Ishikawa (cell line): ENCODE results near the gene NFKBIA.

Source experiments
- CEBPB ChIP-seq: IDR thresholded peaks from 2 replicates; pipeline ENCODE4 v1.6.1; 2012
- CREB1 ChIP-seq: IDR thresholded peaks from 2 replicates; pipeline ENCODE4 v1.6.1; 2012; ENCODE audit warnings: low read depth
- EGR1 ChIP-seq: IDR thresholded peaks from 2 replicates; pipeline ENCODE4 v1.6.1; 2012
- EP300 ChIP-seq: IDR thresholded peaks from 2 replicates; pipeline ENCODE4 v1.6.1; 2012; ENCODE audit warnings: borderline replicate concordance
- FOXM1 ChIP-seq: IDR thresholded peaks from 2 replicates; pipeline ENCODE4 v1.6.1; 2012; ENCODE audit warnings: low read depth, borderline replicate concordance
- NFIC ChIP-seq: IDR thresholded peaks from 2 replicates; pipeline ENCODE4 v1.6.1; 2012
- RAD21 ChIP-seq: IDR thresholded peaks from 2 replicates; pipeline ENCODE4 v1.6.1; 2012; ENCODE audit warnings: low read depth
- TAF1 ChIP-seq: IDR thresholded peaks from 2 replicates; pipeline ENCODE4 v1.6.1; 2012; ENCODE audit warnings: low read depth, mild to moderate bottlenecking
- TCF12 ChIP-seq: IDR thresholded peaks from 2 replicates; pipeline ENCODE4 v1.6.1; 2012; ENCODE audit warnings: low read depth
- TEAD4 ChIP-seq: IDR thresholded peaks from 2 replicates; pipeline ENCODE4 v1.6.1; 2012
- YY1 ChIP-seq: IDR thresholded peaks from 2 replicates; pipeline ENCODE4 v1.6.1; 2012; ENCODE audit warnings: low read depth
- ZBTB7A ChIP-seq: IDR thresholded peaks from 2 replicates; pipeline ENCODE4 v1.6.1; 2012; ENCODE audit warnings: low read depth
- TF ChIP-seq, protein P1 (sequence below): IDR thresholded peaks from 2 replicates; pipeline ENCODE4 v1.6.1; 2012
- TF ChIP-seq, protein P2 (sequence below): IDR thresholded peaks from 2 replicates; pipeline ENCODE4 v1.6.1; 2012; ENCODE audit warnings: low read depth, mild to moderate bottlenecking
- TF ChIP-seq, protein P3 (sequence below): IDR thresholded peaks from 2 replicates; pipeline ENCODE4 v1.6.1; 2012

NFKBIA gene

DNA sequence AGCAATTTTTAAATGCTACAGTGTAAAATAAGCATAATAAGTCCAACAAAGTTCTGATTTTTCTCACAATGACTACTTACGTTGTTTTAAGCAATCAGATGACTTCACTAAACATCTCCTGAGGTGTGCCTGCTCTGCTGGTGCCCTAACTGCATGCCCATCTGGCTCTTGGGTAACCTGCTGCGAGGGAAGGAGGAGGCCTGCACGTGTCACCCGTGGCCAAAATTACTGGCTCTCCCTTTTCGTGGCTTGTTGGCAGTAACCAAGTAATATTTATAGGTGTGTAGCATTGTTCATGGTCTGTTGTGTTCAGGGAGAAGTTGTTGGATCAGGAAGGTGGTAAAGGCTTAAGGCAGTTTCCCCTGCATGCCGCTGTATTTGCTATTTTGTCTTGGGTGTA lies 6.3 kb upstream of the NFKBIA start:
- TF ChIP-seq, protein P1, sequence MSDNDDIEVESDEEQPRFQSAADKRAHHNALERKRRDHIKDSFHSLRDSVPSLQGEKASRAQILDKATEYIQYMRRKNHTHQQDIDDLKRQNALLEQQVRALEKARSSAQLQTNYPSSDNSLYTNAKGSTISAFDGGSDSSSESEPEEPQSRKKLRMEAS: no peak
- TF ChIP-seq CEBPB: no peak

DNA sequence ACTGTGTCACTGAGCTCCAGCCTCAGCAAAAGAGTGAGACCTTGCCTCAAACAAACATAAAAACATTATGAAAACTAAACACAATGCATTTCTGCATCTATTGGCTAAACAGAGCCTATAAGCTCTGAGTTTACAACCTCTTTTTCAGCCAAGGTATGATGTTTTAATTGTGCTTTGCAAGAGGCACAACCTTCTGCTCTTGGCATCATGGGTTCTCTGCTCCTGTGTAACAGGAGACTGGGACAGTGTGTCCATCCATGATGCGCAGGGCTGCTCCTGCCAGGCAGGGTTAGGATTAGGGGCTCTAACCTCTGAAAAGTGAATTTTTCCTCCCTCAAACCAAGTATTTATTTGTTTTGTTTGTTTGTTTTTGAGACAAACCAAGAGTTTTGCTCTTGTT lies 5.0 kb upstream of the NFKBIA start:
- no peak for TF ChIP-seq EGR1
- no peak for TF ChIP-seq CEBPB
- no peak for TF ChIP-seq EP300
- TF ChIP-seq TEAD4: no peak
- TF ChIP-seq YY1: no peak

DNA sequence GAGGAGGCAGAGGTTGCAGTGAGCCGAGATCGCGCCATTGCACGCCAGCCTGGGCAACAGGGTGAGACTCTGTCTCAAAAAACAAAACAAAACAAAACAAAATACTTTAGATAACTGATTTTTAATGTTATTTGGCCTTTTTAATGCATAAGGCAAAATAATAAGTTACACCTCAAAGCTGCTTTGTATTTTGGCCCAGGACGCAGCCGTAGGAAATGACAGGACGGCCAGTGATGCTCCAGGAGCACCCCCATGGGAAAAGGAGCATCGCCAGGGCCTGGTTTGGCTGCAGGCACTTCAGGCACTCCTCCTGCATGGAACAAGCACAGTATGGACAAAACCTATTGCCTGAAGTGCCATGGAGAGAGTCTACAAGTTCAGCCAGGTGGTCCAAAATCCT lies 3.5 kb upstream of the NFKBIA start:
- TF ChIP-seq YY1 (no peak), CREB1 (no peak), TCF12 (no peak), TAF1 (no peak), NFIC (no peak), EGR1 (no peak), RAD21 (no peak), CEBPB (no peak), FOXM1 (no peak), ZBTB7A (no peak)
- TF ChIP-seq, protein P2, sequence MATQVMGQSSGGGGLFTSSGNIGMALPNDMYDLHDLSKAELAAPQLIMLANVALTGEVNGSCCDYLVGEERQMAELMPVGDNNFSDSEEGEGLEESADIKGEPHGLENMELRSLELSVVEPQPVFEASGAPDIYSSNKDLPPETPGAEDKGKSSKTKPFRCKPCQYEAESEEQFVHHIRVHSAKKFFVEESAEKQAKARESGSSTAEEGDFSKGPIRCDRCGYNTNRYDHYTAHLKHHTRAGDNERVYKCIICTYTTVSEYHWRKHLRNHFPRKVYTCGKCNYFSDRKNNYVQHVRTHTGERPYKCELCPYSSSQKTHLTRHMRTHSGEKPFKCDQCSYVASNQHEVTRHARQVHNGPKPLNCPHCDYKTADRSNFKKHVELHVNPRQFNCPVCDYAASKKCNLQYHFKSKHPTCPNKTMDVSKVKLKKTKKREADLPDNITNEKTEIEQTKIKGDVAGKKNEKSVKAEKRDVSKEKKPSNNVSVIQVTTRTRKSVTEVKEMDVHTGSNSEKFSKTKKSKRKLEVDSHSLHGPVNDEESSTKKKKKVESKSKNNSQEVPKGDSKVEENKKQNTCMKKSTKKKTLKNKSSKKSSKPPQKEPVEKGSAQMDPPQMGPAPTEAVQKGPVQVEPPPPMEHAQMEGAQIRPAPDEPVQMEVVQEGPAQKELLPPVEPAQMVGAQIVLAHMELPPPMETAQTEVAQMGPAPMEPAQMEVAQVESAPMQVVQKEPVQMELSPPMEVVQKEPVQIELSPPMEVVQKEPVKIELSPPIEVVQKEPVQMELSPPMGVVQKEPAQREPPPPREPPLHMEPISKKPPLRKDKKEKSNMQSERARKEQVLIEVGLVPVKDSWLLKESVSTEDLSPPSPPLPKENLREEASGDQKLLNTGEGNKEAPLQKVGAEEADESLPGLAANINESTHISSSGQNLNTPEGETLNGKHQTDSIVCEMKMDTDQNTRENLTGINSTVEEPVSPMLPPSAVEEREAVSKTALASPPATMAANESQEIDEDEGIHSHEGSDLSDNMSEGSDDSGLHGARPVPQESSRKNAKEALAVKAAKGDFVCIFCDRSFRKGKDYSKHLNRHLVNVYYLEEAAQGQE: no peak
- TF ChIP-seq, protein P1: no peak

DNA sequence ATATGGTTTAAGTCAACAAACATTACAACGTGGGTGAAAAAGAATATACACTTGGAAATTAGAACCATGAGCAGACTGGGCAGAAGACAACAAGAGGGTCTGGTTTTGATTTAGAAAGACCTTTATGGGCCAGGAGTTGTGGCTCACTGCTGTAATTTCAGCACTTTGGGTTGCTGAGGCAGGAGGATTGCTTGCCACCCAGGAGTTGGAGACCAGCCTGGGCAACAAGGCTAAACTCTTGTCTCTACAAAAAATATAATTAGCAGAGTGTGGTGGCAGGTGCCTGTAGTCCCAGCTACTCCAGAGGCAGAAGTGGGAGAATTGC lies 2.7 kb upstream of the NFKBIA start:
- no peak for TF ChIP-seq RAD21
- TF ChIP-seq EGR1: no peak
- TF ChIP-seq, protein P2: no peak
- no peak for TF ChIP-seq CEBPB
- TF ChIP-seq TCF12: no peak
- no peak for TF ChIP-seq TEAD4
- no peak for TF ChIP-seq EP300

DNA sequence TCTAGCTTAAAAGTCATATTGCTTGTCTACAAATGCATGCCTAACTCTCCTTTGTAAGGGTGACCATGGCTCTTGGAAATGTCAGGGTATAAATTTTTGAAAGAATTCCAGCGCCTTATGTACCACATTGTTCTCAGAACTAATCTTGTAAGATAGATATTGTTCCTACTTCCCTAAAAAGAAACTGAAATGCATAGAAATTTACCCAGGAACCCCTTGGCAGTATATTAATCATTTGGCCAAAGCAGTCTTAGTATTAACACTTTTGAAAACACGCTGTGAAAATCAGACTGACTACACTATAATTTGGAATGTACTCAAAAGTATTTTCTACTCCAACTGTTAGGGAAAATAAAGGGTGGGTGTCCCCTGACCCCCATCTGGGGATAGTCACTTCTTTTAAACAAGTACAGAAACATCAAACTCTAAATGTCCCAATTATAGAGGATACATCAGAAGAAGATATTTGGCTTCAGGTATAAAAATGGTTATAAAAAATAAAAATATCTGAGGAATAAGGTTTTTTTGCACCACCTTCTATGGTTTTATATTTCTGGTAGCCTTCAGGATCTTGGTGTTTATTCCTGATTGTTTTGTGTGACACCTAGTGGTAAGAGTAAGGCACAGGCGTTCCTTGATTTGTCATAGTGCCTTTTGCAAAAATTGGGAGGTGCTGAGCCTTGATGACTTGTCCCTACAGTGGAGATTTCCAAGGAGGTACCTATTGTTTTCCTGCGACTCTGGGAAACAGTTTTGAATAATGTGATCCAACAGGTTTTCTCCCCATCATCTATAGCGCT lies 2.2 kb upstream of the NFKBIA start:
- TF ChIP-seq RAD21 (peak; percentile 90), EGR1 (no peak), CEBPB (no peak), TAF1 (no peak), YY1 (no peak), NFIC (no peak), EP300 (no peak), FOXM1 (0 out of 2 replicates have a peak, but pooled peaks have one; percentile 24)
- TF ChIP-seq, protein P2: no peak
- TF ChIP-seq, protein P1: 0 out of 2 replicates have a peak, but pooled peaks have one; percentile 18

DNA sequence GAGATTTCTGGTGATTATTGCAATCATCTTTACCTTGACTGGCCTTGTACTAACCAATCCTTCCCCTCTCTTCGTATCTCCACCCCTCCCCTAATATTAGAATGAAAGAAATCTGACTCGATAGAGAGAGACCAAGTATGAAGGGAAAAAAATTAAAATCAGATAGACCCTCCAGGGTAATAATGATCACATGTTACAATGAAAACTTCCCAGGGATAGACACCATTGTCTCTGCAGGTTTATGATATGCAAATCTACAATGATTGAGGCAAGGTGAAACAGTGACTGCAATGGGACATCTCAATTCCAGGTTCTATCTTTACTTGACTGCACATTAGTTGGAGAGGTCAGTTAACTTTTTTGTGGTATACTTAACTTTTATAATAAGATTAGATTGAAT lies 1.5 kb upstream of the NFKBIA start:
- TF ChIP-seq TAF1 (no peak), FOXM1 (no peak), YY1 (no peak), EGR1 (no peak), EP300 (no peak), RAD21 (no peak), TEAD4 (no peak), TCF12 (no peak), CEBPB (no peak), ZBTB7A (no peak), NFIC (no peak), CREB1 (no peak)
- TF ChIP-seq, protein P3, sequence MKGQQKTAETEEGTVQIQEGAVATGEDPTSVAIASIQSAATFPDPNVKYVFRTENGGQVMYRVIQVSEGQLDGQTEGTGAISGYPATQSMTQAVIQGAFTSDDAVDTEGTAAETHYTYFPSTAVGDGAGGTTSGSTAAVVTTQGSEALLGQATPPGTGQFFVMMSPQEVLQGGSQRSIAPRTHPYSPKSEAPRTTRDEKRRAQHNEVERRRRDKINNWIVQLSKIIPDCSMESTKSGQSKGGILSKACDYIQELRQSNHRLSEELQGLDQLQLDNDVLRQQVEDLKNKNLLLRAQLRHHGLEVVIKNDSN: no peak
- TF ChIP-seq, protein P1: no peak
- TF ChIP-seq, protein P2: no peak
